ENCODE data around the gene EMC8.

EMC8 gene

GRCh38 chr16:85735946-85736345 is 63.4 kb downstream of the EMC8 start:
- H3K79me2 ChIP-seq (ENCODE audit: insufficient read depth, low read length) = no peaks in the 10 kb centered on the region
- no peaks in the 10 kb centered on the region for H3K27me3 ChIP-seq (ENCODE audit: insufficient read depth, low read length, poor library complexity, severe bottlenecking)
- no peaks in the 10 kb centered on the region for H3K36me3 ChIP-seq (ENCODE audit: insufficient read depth, low read length)
- H4K20me1 ChIP-seq (ENCODE audit: insufficient read depth, low read length, poor library complexity, severe bottlenecking) = no peaks in the 10 kb centered on the region
- H3F3A ChIP-seq (ENCODE audit: low read depth) = no peaks in the 10 kb centered on the region
- H3K9ac ChIP-seq (ENCODE audit: low read depth, low read length, poor library complexity, severe bottlenecking) = no peak overlapping the region
- H3K4me3 ChIP-seq (ENCODE audit: low read length, poor library complexity, severe bottlenecking) = no peak overlapping the region
- H3K9me2 ChIP-seq (replicated peaks; ENCODE audit: low read depth, low read length) = no peaks in the 10 kb centered on the region
- no peak overlapping the region for H2AFZ ChIP-seq (ENCODE audit: low read length)
- H3K4me1 ChIP-seq (ENCODE audit: insufficient read depth, low read length, poor library complexity, severe bottlenecking) = peaks cover 3% of the 10 kb centered on the region
- H3K4me2 ChIP-seq (ENCODE audit: low read depth, low read length, poor library complexity, severe bottlenecking) = no peak overlapping the region
- no peaks in the 10 kb centered on the region for H3K9me3 ChIP-seq (ENCODE audit: insufficient read depth, low read depth, low read length)
- no peak for TF ChIP-seq CTCF (conservative IDR thresholded peaks at IDR 0.05; ENCODE audit: low read length)
- no peak for TF ChIP-seq EZH2phosphoT487 (IDR thresholded peaks at IDR 0.05; ENCODE audit: borderline replicate concordance)

- no peaks in the 10 kb centered on the region for H3K36me3 ChIP-seq (ENCODE audit: insufficient read depth, low read length)
- TF ChIP-seq EZH2phosphoT487 (IDR thresholded peaks at IDR 0.05; ENCODE audit: borderline replicate concordance) (no peak), CTCF (conservative IDR thresholded peaks at IDR 0.05; ENCODE audit: low read length) (no peak)
- no peaks in the 10 kb centered on the region for H3K79me2 ChIP-seq (ENCODE audit: insufficient read depth, low read length)
- no peaks in the 10 kb centered on the region for H3F3A ChIP-seq (ENCODE audit: low read depth)
- peaks cover 3% of the 10 kb centered on the region for H3K4me1 ChIP-seq (ENCODE audit: insufficient read depth, low read length, poor library complexity, severe bottlenecking)
- no peaks in the 10 kb centered on the region for H3K27me3 ChIP-seq (ENCODE audit: insufficient read depth, low read length, poor library complexity, severe bottlenecking)
- no peak overlapping the region for H3K9ac ChIP-seq (ENCODE audit: low read depth, low read length, poor library complexity, severe bottlenecking)
- H3K4me2 ChIP-seq (ENCODE audit: low read depth, low read length, poor library complexity, severe bottlenecking) = no peak overlapping the region
- no peaks in the 10 kb centered on the region for H3K9me3 ChIP-seq (ENCODE audit: insufficient read depth, low read depth, low read length)
- no peak overlapping the region for H2AFZ ChIP-seq (ENCODE audit: low read length)
- H3K9me2 ChIP-seq (replicated peaks; ENCODE audit: low read depth, low read length) = no peaks in the 10 kb centered on the region
- H4K20me1 ChIP-seq (ENCODE audit: insufficient read depth, low read length, poor library complexity, severe bottlenecking) = no peaks in the 10 kb centered on the region
- H3K4me3 ChIP-seq (ENCODE audit: low read length, poor library complexity, severe bottlenecking) = no peak overlapping the region
Measured at GRCh38 chr16:85735225-85735635, 64.1 kb downstream of the EMC8 start.

GRCh38 chr16:85734311-85735017 is 64.9 kb downstream of the EMC8 start:
- Histone ChIP-seq H3K9ac (ENCODE audit: low read depth, low read length, poor library complexity, severe bottlenecking) (no peak overlapping the region), H3K79me2 (ENCODE audit: insufficient read depth, low read length) (no peaks in the 10 kb centered on the region), H3F3A (ENCODE audit: low read depth) (no peaks in the 10 kb centered on the region), H3K9me3 (ENCODE audit: insufficient read depth, low read depth, low read length) (no peaks in the 10 kb centered on the region), H3K4me1 (ENCODE audit: insufficient read depth, low read length, poor library complexity, severe bottlenecking) (peaks cover 3% of the 10 kb centered on the region), H3K4me3 (ENCODE audit: low read length, poor library complexity, severe bottlenecking) (no peak overlapping the region), H3K4me2 (ENCODE audit: low read depth, low read length, poor library complexity, severe bottlenecking) (no peak overlapping the region), H2AFZ (ENCODE audit: low read length) (no peak overlapping the region), H3K27me3 (ENCODE audit: insufficient read depth, low read length, poor library complexity, severe bottlenecking) (no peaks in the 10 kb centered on the region), H3K9me2 (replicated peaks; ENCODE audit: low read depth, low read length) (no peaks in the 10 kb centered on the region), H4K20me1 (ENCODE audit: insufficient read depth, low read length, poor library complexity, severe bottlenecking) (no peaks in the 10 kb centered on the region), H3K36me3 (ENCODE audit: insufficient read depth, low read length) (no peaks in the 10 kb centered on the region)
- TF ChIP-seq EZH2phosphoT487 (IDR thresholded peaks at IDR 0.05; ENCODE audit: borderline replicate concordance) (no peak), CTCF (conservative IDR thresholded peaks at IDR 0.05; ENCODE audit: low read length) (no peak)
